Fibroblast of villous mesenchyme (primary cell): ENCODE results near the gene EXOC4. TPM values are rescaled to one million over a fixed set of nuclear protein-coding genes. Genes with fewer than 3 reads are reported as not detected.

Source experiments
- DNase-seq: peaks from one replicate; pipeline ENCODE4 v3.0.0-alpha.2; 2010; ENCODE audit warnings: low read depth
- H3K4me3 ChIP-seq: 2 replicates; pipeline ENCODE4 v1.5.1; 2011; ENCODE audit warnings: low read depth, mild to moderate bottlenecking, low read length
- total RNA-seq: library from RNA; depleted of rRNA; stranded (reverse); fragments of >200 nt; gene quantifications from 2 replicates; pipeline ENCODE4 v1.2.3, GENCODE V29; 2012
- TF ChIP-seq, protein P1 (sequence below): IDR thresholded peaks from 2 replicates; pipeline ENCODE4 v1.5.1; 2012; ENCODE audit warnings: low read depth, mild to moderate bottlenecking, low read length; ENCODE audit not compliant: insufficient read depth

The EXOC4 gene
- total RNA-seq, 1 donor, result 106 TPM

- TF ChIP-seq, protein P1, sequence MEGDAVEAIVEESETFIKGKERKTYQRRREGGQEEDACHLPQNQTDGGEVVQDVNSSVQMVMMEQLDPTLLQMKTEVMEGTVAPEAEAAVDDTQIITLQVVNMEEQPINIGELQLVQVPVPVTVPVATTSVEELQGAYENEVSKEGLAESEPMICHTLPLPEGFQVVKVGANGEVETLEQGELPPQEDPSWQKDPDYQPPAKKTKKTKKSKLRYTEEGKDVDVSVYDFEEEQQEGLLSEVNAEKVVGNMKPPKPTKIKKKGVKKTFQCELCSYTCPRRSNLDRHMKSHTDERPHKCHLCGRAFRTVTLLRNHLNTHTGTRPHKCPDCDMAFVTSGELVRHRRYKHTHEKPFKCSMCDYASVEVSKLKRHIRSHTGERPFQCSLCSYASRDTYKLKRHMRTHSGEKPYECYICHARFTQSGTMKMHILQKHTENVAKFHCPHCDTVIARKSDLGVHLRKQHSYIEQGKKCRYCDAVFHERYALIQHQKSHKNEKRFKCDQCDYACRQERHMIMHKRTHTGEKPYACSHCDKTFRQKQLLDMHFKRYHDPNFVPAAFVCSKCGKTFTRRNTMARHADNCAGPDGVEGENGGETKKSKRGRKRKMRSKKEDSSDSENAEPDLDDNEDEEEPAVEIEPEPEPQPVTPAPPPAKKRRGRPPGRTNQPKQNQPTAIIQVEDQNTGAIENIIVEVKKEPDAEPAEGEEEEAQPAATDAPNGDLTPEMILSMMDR, result no peak
Observed at GRCh38 chr7:134040988-134041387, 788.1 kb downstream of the EXOC4 start.

DNA sequence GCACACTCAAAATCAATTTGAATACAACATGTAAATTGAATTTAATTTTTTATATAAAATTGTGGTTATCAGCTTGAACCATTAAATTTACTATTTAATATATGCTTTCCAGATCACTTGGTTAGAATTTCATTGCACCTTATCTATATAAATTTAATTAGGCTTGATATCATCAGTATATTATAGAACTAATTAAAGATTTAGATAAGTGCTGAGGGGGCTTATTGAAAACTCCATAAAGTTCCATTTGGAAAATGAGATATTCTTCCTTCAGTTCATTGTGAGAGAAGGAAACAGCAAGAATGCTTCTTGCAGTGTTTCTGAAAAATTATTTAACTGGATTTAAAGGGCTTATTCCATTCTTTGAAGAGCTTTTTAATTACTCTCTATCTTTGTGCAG, 788.6 kb downstream of the EXOC4 start:
- no peak for DNase-seq
- TF ChIP-seq, protein P1, result no peak
- H3K4me3 ChIP-seq, result no peak overlapping the region

More at GRCh38 chr7:134040988-134041387, 788.1 kb downstream of the EXOC4 start:
- DNase-seq, result no peak
- H3K4me3 ChIP-seq, result no peak overlapping the region

DNA sequence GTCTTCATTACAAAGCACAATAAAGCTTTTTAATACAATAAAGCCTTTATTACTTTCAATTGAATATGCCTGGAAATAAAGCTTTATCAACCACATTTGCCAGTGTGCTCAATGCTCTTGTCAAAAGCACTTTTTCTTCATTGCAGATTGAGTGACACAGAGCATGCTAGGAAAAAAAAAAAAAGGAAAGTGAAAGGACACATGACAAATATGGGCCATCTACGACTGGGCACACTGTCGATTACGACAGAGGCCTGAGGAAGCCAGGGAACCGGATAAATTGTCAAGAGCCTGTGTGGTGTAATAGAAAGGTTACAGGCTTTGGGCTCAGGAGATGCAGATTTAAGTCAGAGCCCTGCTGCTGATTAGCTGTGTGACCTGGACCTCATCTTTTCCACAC, 789.4 kb downstream of the EXOC4 start:
- DNase-seq, result no peak
- TF ChIP-seq, protein P1, result no peak
- no peak overlapping the region for H3K4me3 ChIP-seq

DNA sequence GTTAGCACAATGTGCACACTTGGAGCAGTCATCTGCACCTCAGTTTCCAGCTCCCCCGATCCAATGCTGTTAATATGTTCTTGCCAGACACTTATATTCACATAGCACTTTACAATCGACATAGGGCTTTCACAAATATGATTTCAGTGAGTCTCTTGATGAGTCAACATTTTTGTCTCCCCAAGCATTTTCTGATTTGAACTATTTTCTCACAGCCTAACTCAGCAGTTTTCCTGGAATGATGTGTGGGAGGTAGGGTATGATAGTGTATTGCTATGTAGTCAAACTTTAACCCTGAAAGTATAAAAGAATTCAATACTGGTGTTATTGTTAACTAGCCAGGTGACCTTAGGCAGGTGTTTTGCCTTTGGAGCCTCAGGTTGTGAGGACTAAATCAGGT, 791.8 kb downstream of the EXOC4 start:
- no peak overlapping the region for H3K4me3 ChIP-seq
- TF ChIP-seq, protein P1, result no peak
- DNase-seq, result no peak

- DNase-seq, result no peak
- no peak overlapping the region for H3K4me3 ChIP-seq
- TF ChIP-seq, protein P1, result no peak
Observed at GRCh38 chr7:134045716-134046115, 792.8 kb downstream of the EXOC4 start.

GRCh38 chr7:134046594-134047128, 793.8 kb downstream of the EXOC4 start:
- TF ChIP-seq, protein P1, result no peak
- DNase-seq, result no peak
- H3K4me3 ChIP-seq, result no peak overlapping the region

GRCh38 chr7:134047675-134048074, 794.8 kb downstream of the EXOC4 start:
- H3K4me3 ChIP-seq, result no peak overlapping the region
- TF ChIP-seq, protein P1, result no peak
- no peak for DNase-seq
